NCI-H345 treated with DMSO at 0.1 percent for 48 hours (cell line): ENCODE results near the gene PPP2R1B.
"Not testable (repeated sequence)": the region's sequence is repeated elsewhere in the genome, so short reads cannot be mapped to it uniquely, and the experiment has no call there.

Experiments used
- DNase-seq: peaks from one replicate; lab custom pipeline; 2025; ENCODE audit not compliant: unreplicated experiment; lab: John Stamatoyannopoulos, UW

The PPP2R1B gene

GRCh38 chr11:111784311-111784710 is 18.1 kb upstream of the PPP2R1B start:
- DNase-seq = not testable (repeated sequence)

DNA sequence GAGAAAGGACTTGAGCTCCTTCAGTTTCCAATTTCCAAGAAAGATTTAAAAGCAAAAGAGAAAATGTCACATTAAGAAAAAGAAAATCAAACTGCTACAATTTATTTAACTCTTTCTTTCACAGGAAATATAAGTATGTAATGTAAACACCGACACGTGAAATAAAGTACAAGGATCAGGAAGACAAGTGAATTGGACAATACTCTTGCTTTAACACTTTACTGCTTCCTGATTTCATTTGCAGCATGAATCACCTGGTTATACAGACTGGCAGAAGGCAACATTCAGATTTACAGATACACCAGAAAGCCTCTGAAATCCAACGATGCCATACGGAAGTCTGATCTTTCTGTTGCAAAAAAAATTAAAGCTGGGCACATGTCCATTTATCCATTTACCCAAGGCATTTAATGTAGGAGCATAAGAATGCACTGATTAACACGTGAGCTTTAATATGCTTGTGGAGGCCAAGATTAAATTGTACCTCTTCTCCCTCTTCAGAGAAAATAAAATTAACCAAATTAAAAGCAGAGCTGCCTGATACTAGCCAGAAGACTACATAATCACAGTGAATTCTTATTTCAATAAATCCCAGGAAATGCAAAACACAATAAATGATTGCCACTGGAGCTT is 16.0 kb upstream of the PPP2R1B start:
- DNase-seq = no peak

DNA sequence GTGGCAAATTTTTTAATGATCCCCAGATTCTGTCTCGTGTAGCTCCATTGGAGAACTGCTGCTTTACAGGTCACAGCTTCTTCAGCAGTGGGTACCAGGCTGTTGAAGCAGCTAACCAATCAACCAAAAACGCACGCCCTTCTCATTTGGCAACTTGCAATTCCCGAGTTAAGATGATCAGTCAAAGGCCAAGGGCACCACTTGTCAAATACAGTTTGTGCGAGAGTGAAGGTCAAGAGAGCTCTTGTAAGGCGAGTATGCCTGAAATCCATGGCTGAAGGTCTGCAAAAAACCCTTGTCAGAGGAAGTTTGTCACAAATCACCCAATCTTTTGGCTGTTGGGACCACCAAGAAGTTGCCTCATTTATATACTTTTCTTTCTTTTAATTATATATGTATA is 12.9 kb upstream of the PPP2R1B start:
- DNase-seq = no peak

- DNase-seq = no peak
Observed at GRCh38 chr11:111778047-111778558, 11.9 kb upstream of the PPP2R1B start.

- peak; percentile 55 for DNase-seq
Observed at GRCh38 chr11:111777094-111778046, 11.2 kb upstream of the PPP2R1B start.

- DNase-seq = no peak
Observed at GRCh38 chr11:111776398-111777093, 10.4 kb upstream of the PPP2R1B start.

- DNase-seq = no peak
Observed at GRCh38 chr11:111774955-111775710, 8.9 kb upstream of the PPP2R1B start.

DNA sequence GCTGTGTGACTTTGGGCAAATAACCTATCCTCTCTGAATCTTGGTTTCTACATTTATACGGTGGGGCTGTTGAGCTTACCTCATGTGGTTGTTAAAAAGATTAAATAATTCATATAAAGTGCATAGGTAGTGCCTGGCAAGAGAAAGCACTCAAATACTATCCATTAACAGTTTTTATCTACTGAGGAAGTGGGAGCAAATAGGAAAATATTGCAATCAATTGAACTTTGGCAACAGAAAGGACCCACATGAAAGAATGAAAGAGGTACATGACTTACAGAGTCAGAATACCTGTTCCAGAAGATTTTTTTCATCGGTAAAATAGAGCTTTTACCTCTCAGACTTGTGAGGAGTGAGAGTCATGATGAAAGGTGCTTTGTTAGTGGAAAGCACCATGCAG is 6.3 kb upstream of the PPP2R1B start:
- no peak for DNase-seq

DNA sequence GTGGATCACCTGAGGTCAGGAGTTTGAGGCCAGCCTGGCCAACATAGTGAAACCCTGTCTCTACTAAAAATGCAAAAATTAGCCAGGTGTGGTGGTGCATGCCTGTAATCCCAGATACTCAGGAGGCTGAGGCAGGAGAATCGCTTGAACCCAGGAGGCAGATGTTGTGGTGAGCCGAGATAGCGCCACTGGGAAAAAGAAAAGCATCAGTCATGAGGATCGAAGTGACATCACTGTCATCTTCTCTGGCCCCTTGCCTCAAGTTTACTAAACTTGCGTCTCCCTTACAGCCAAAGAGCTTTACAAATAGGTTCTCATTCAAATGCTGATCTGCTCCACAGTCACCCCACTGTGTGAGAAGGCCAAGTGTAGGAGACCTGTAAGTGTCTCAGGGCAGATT is 5.0 kb upstream of the PPP2R1B start:
- DNase-seq = not testable (repeated sequence)

- no peak for DNase-seq
Observed at GRCh38 chr11:111770581-111771134, 4.5 kb upstream of the PPP2R1B start.

DNA sequence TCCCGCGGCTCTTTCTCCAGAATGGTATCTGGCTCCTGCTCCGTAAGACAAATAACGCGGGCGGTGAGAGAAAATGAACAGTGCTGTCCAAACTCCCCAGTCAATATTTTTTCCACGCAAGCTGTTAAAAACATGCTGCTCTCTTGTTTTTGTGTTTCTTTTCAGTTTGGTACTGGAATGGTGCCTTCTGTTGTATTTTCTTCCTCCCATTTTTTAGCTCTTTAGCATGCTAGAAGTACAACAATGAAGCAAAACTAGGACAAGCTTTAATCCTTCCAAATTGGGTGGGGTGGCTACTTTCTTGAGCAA is 599 bp upstream of the PPP2R1B start:
- DNase-seq = no peak

- no peak for DNase-seq
Observed at GRCh38 chr11:111765320-111765983, 737 bp downstream of the PPP2R1B start.

- DNase-seq = no peak
Observed at GRCh38 chr11:111764621-111765020, 1.6 kb downstream of the PPP2R1B start.

DNA sequence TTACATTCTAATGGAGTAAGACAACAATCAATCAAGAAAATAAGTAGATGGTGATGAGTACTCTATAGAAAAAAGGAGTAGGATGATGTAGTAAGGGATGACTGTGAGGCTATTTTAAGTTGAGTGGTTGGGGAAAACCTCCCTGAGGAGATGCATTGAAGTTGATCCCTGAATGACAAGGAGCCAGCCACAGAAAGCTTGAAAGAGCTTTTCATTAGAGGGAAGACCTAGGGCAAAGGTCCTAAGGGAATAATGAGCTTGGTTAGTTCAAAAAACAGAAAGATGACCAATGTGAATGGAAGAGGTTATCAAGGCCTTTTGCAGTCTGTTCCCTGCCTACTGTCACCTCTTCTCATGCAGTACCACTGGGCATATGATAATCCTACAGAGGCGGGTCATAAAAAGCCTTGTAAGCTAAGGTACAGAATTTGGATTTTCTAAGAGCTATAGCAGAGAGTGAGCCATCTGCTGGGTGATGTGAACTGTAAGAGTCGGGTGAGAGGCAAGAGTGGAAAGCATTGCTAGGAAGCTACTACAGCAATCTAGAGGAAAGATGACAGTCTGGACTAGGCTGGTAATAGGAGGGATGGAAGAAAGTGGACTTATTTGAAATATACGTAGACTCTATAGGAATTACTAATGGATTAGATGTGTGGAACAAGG is 3.1 kb downstream of the PPP2R1B start:
- no peak for DNase-seq

DNA sequence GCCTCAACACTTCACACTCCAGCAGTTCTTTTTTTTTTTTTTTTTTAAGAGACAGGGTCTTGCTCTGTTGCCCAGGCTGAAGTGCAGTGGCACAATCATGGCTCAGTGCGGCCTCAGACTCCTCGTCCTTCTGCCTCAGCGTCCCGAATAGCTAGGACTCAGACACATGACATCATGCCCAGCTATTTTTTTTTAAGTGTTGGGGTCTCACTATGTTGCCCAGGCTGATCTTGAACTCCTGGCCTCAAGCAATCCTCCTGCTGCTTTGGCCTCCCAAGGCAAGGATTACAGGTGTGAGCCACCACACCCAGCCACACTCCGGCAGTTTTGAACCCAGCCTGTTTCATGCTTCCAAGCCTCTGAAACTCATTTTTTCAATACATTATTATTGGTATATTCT is 3.7 kb downstream of the PPP2R1B start:
- no peak for DNase-seq

DNA sequence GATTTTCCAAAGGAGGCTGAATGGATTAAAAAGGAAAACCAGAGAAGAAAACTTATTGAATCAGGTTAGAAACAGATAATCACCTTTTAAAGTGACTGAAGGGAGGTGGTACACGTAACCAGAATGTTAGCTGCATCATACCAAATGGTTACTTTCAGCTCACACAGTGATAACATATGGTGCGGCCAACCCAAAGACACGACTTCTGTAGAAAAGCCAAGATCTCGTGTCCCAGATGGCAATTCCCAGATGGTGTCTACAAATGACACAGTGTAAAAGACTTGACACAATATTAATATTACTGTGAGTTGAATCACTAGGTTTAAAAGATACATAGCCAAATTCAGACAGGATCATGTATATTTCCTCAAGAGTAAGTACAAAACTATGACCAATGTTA is 5.2 kb downstream of the PPP2R1B start:
- DNase-seq = no peak

DNA sequence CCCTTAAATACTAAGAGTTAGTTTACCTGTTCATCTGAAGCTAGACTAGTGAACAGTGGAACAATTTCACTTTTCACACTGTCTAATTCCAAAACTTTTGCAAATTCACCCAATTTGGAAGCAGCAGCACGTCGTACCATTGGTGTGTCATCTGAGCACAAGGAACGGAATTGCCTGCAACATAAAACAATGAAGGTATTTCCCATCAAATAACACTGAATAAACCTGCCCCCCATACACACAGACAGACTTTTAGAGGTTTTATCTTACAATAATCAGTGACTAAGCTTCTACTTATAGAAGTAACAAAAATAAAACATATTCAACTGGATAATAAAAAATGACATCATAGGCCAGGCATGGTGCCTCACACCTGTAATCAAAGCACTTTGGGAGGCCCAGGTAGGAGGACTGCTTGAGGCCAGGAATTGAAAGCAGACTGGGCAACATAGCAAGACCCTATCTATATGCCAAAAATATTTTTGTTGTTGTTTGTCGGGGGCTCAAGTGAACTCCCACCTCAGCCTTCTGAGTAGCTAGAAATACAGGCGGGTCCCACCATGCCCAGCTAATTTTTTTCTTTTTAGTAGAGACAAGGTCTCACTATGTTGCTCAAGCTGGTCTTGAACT is 6.3 kb downstream of the PPP2R1B start:
- DNase-seq = no peak

- no peak for DNase-seq
Observed at GRCh38 chr11:111759376-111759775, 6.8 kb downstream of the PPP2R1B start.

- DNase-seq = no peak
Observed at GRCh38 chr11:111756097-111756496, 10.1 kb downstream of the PPP2R1B start.
